A549 (cell line): ENCODE data around the gene EFS.

ENCODE experiments used
- EP300 ChIP-seq, 2 experiments: fragments of >200 bp; sonication (Bioruptor Twin); formaldehyde crosslinking; IDR thresholded peaks; 2 replicates in 1 of 2; 3 replicates in 1 of 2; pipeline ENCODE4 v1.6.1; 2016 to 2017
- ESRRA ChIP-seq: fragments of 150-350 bp; IDR thresholded peaks from 2 replicates; pipeline ENCODE4 v1.6.1; 2014; ENCODE audit warnings: mild to moderate bottlenecking, low read length, borderline replicate concordance
- HDAC2 ChIP-seq: fragments of 200-600 bp; sonication (generic); IDR thresholded peaks from 2 replicates; pipeline ENCODE4 v1.6.1; 2016
- MYC ChIP-seq: IDR thresholded peaks from 2 replicates; pipeline ENCODE4 v1.6.1; 2012; ENCODE audit warnings: mild to moderate bottlenecking, inconsistent platforms, low read length, improper control_type of control experiment, borderline replicate concordance
- POLR2A ChIP-seq: IDR thresholded peaks from 2 replicates; pipeline ENCODE4 v1.6.1; 2012; ENCODE audit warnings: mild to moderate bottlenecking, low read length
- RAD21 ChIP-seq, 2 experiments: fragments of >200 bp in 1 of 2; sonication (Bioruptor Twin) in 1 of 2; formaldehyde crosslinking in 1 of 2; IDR thresholded peaks in 1 of 2; conservative IDR thresholded peaks in 1 of 2; 2 replicates in 1 of 2; 3 replicates in 1 of 2; pipeline ENCODE4 v1.6.1; 2012 to 2018; ENCODE audit warnings: inconsistent platforms in 1 of 2
- RCOR1 ChIP-seq: fragments of 150-350 bp; IDR thresholded peaks from 2 replicates; pipeline ENCODE4 v1.6.1; 2014; ENCODE audit warnings: antibody characterized with exemption, low read length, low read depth
- RFX5 ChIP-seq: fragments of 450-650 bp; IDR thresholded peaks from 2 replicates; pipeline ENCODE4 v1.7.1; 2014; ENCODE audit warnings: antibody characterized with exemption, mild to moderate bottlenecking, moderate library complexity
- TF ChIP-seq, protein P1 (sequence below): fragments of >200 bp; sonication (Bioruptor Twin); formaldehyde crosslinking; IDR thresholded peaks from 3 replicates; pipeline ENCODE4 v1.5.1; 2016
- TF ChIP-seq, protein P2 (sequence below): fragments of 450-650 bp; IDR thresholded peaks from 2 replicates; pipeline ENCODE4 v1.6.1; 2014; ENCODE audit warnings: antibody characterized with exemption
- TF ChIP-seq, protein P3 (sequence below): IDR thresholded peaks from 2 replicates; pipeline ENCODE4 v1.6.1; 2012

DNA sequence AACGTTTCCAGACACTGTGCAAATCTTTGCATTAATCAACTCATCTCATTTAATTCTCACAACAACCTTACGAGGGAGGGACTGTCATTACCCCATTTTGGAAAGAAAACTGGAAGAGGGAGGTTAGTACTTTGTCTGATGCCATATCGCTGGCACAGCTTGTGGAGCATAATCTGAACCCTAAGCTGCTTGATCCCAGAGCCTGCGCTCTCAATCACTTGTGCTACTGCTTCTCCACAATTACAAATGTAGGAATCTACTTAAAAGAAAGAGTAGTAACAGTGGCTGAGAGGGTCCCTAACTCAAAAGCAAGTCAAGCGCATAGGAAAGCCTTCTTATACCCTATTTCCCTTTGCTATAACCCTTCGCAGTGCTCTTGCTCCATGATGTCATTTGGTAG lies 3.2 kb downstream of the EFS start:
- no peak for TF ChIP-seq RCOR1
- no peak for TF ChIP-seq MYC
- TF ChIP-seq POLR2A: no peak
- TF ChIP-seq RFX5: no peak
- TF ChIP-seq, protein P1, sequence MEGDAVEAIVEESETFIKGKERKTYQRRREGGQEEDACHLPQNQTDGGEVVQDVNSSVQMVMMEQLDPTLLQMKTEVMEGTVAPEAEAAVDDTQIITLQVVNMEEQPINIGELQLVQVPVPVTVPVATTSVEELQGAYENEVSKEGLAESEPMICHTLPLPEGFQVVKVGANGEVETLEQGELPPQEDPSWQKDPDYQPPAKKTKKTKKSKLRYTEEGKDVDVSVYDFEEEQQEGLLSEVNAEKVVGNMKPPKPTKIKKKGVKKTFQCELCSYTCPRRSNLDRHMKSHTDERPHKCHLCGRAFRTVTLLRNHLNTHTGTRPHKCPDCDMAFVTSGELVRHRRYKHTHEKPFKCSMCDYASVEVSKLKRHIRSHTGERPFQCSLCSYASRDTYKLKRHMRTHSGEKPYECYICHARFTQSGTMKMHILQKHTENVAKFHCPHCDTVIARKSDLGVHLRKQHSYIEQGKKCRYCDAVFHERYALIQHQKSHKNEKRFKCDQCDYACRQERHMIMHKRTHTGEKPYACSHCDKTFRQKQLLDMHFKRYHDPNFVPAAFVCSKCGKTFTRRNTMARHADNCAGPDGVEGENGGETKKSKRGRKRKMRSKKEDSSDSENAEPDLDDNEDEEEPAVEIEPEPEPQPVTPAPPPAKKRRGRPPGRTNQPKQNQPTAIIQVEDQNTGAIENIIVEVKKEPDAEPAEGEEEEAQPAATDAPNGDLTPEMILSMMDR: no peak
- TF ChIP-seq, protein P2, sequence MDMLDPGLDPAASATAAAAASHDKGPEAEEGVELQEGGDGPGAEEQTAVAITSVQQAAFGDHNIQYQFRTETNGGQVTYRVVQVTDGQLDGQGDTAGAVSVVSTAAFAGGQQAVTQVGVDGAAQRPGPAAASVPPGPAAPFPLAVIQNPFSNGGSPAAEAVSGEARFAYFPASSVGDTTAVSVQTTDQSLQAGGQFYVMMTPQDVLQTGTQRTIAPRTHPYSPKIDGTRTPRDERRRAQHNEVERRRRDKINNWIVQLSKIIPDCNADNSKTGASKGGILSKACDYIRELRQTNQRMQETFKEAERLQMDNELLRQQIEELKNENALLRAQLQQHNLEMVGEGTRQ: no peak
- TF ChIP-seq RAD21 (conservative IDR thresholded peaks at IDR 0.05 in 1 of 2, IDR thresholded peaks at IDR 0.05 in 1 of 2): no peak
- no peak for TF ChIP-seq ESRRA
- no peak for TF ChIP-seq EP300 (IDR thresholded peaks at IDR 0.05)
- no peak for TF ChIP-seq HDAC2
- TF ChIP-seq, protein P3, sequence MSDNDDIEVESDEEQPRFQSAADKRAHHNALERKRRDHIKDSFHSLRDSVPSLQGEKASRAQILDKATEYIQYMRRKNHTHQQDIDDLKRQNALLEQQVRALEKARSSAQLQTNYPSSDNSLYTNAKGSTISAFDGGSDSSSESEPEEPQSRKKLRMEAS: no peak
